ENCODE data around the gene LILRA5. TPM values are rescaled to one million over a fixed set of nuclear protein-coding genes. Genes with fewer than 3 reads are reported as not detected.

The LILRA5 gene
- total and polyA plus RNA-seq, 2 of the 8 experiments (the other 6 are each of a cell fraction or from before 2014, with no cell fraction given) = not detected

DNA sequence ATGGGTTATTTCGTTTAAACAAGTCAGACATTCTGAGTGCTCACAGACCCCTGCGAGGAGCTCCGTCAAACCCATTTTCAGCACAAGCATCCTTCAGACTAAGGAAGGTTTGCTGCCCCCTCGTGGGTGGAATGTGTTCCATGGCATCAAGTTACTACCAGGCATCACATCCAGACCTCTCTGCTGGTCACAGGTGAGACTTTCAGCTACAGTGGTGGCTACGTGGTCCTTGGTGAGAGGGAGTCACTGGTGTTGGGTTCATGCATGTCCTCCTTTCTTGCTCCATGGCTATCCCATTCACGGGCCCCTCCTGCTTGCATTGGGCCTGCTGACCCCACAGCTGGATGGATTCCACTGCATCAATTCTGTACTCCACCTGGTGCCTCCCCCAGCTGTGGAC lies 46.8 kb downstream of the LILRA5 start:
- ChIA-PET CTCF (ENCODE audit: partially characterized antibody) (interaction anchor here (0.7 to 5.9 kb wide), 38 partner anchors 9 to 781 kb away, joined by 3 to 41 read pairs (median 4); partner anchors contain the start of genes LILRA5, LILRB5, RPS9 and TMC4), POLR2A (ENCODE audit: partially characterized antibody) (interaction anchor here (0.9 to 3.2 kb wide), 8 partner anchors 9 to 126 kb away, joined by 3 to 21 read pairs (median 4); partner anchors contain the start of genes LILRB5, MBOAT7, RPS9 and TSEN34)
- Histone ChIP-seq H2BK12ac (ENCODE audit: low read depth, low read length) (no peak overlapping the region), H2BK120ac (replicated peaks; ENCODE audit: low read depth, low read length) (no peak overlapping the region), H2AFZ (ENCODE audit: low read length) (no peak overlapping the region), H3K4me3 (ENCODE audit: extremely low read depth in 1 of 4, insufficient read depth in 2 of 4, low read depth in 3 of 4, low read length in 4 of 4) (no peak overlapping the region), H3K4me1 (replicated peaks in 1 of 4; ENCODE audit: control insufficient read depth in 3 of 4, insufficient read depth in 4 of 4, low read length in 3 of 4) (peaks cover 0 to 2% (median 0%) of the 10 kb centered on the region in 4 experiments; a peak in 2 of 7 replicates), H2AK5ac (ENCODE audit: low read depth, low read length) (no peak overlapping the region), H4K5ac (ENCODE audit: insufficient read length, low read depth, low read length) (no peak overlapping the region), H4K8ac (ENCODE audit: extremely low read depth, insufficient read depth, low read length) (no peak overlapping the region), H3K23ac (ENCODE audit: insufficient read length) (no peak overlapping the region), H2BK5ac (ENCODE audit: low read depth, low read length) (no peak overlapping the region), H2BK20ac (ENCODE audit: low read length) (no peak overlapping the region), H3K9ac (replicated peaks in 1 of 4; ENCODE audit: extremely low read depth in 1 of 4, low read depth in 3 of 4, low read length in 3 of 4) (no peak overlapping the region), H3K27ac (ENCODE audit: low read depth, low read length) (no peak overlapping the region), H3K56ac (replicated peaks; ENCODE audit: insufficient read length, low read depth, low read length) (no peak overlapping the region), H4K20me1 (replicated peaks in 1 of 2; ENCODE audit: control insufficient read depth in 1 of 2, insufficient read depth in 2 of 2, low read length in 2 of 2) (no peaks in the 10 kb centered on the region), H3K14ac (ENCODE audit: insufficient read length) (no peak overlapping the region), H3K4ac (replicated peaks; ENCODE audit: insufficient read length, low read depth, low read length) (no peak overlapping the region), H4K91ac (replicated peaks; ENCODE audit: insufficient read length, low read length) (no peak overlapping the region), H3K9me3 (ENCODE audit: insufficient read depth in 2 of 2, low read depth in 1 of 2, low read length in 1 of 2) (no peaks in the 10 kb centered on the region), H3K79me1 (ENCODE audit: low read depth, low read length) (no peaks in the 10 kb centered on the region), H3K18ac (ENCODE audit: extremely low read depth, low read length) (no peak overlapping the region), H3K23me2 (ENCODE audit: low read depth, low read length) (no peaks in the 10 kb centered on the region), H3K79me2 (ENCODE audit: control insufficient read depth in 1 of 2, insufficient read depth in 2 of 2, low read length in 2 of 2) (no peaks in the 10 kb centered on the region), H2BK15ac (ENCODE audit: low read length) (no peak overlapping the region), H3K4me2 (ENCODE audit: insufficient read depth in 1 of 2, low read depth in 2 of 2, low read length in 2 of 2) (no peak overlapping the region), H3K36me3 (ENCODE audit: control insufficient read depth in 2 of 4, insufficient read depth in 4 of 4, low read length in 3 of 4) (no peaks in the 10 kb centered on the region), H3K27me3 (replicated peaks in 1 of 4; ENCODE audit: control insufficient read depth in 3 of 4, extremely low read depth in 1 of 4, insufficient read depth in 3 of 4, low read length in 3 of 4) (no peaks in the 10 kb centered on the region)
- DNase-seq (ENCODE audit: low read depth in 1 of 2, low spot score in 2 of 2) (peak; percentile 66 to 99), FAIRE-seq (peak; percentile 99)
- 21% methylated on average over 6 of the region's 6 CpGs; no CpG with 5 or more reads in 1 of the 2 experiments for WGBS, 2 experiments (ENCODE audit: extremely low coverage in 1 of 2, insufficient coverage in 1 of 2, insufficient read length in 1 of 2, insufficient replicate concordance in 2 of 2, low coverage in 1 of 2, low lambda C conversion rate in 2 of 2, missing lambda C conversion rate in 1 of 2)
- TF ChIP-seq RAD21 (IDR thresholded peaks at IDR 0.05 in 1 of 2, conservative IDR thresholded peaks at IDR 0.05 in 1 of 2; ENCODE audit: low read depth in 2 of 2, low read length in 2 of 2) (peak; percentile 62 to 68), ASH2L (IDR thresholded peaks at IDR 0.05; ENCODE audit: low read length) (no peak), CREB1 (IDR thresholded peaks at IDR 0.05) (no peak), BACH1 (IDR thresholded peaks at IDR 0.05; ENCODE audit: low read length) (no peak), SP1 (IDR thresholded peaks at IDR 0.05; ENCODE audit: low read depth, low read length) (no peak), EZH2 (IDR thresholded peaks at IDR 0.05; ENCODE audit: low read depth, low read length, severe bottlenecking) (no peak), SIX5 (IDR thresholded peaks at IDR 0.05; ENCODE audit: low read depth, low read length) (peak; percentile 55), USF2 (IDR thresholded peaks at IDR 0.05; ENCODE audit: low read length) (no peak), RBBP5 (IDR thresholded peaks at IDR 0.05; ENCODE audit: borderline replicate concordance, low read depth, low read length) (no peak), GTF2F1 (IDR thresholded peaks at IDR 0.05; ENCODE audit: borderline replicate concordance, low read depth, low read length) (no peak), EP300 (IDR thresholded peaks at IDR 0.05; ENCODE audit: borderline replicate concordance in 1 of 2, low read depth in 2 of 2, low read length in 2 of 2) (no peak)

All from H1 (cell line).